Effector memory CD8-positive, alpha-beta T cell (primary cell): Measurements from ENCODE around the gene TSPAN16.
A peak's percentile ranks its signal among the peaks of the same experiment; 100 is the strongest.
"Not testable (repeated sequence)": the region's sequence is repeated elsewhere in the genome, so short reads cannot be mapped to it uniquely, and the experiment has no call there.

Source experiments
- ATAC-seq: fragments of 150-1000 bp; cut with Tn5 transposase; replicated peaks from 2 replicates; pipeline ENCODE4 v1.10.0; 2021; ENCODE audit warnings: mild to moderate bottlenecking, moderate library complexity
- DNase-seq, 3 experiments: peaks; one replicate each; pipeline ENCODE4 v3.0.0; 2021
- H3K27ac Mint-ChIP-seq, 2 donors: one replicate each; pipeline ENCODE4 v1.8.0; 2022; ENCODE audit warnings: mild to moderate bottlenecking in 2 of 2, mixed read lengths in 2 of 2, moderate library complexity in 2 of 2
- H3K27me3 Mint-ChIP-seq, 2 donors: one replicate each; pipeline ENCODE4 v1.8.0; 2022; ENCODE audit warnings: mixed read lengths in 2 of 2
- H3K36me3 Mint-ChIP-seq: one replicate; pipeline ENCODE4 v1.8.0; 2022; ENCODE audit warnings: mild to moderate bottlenecking, moderate library complexity, mixed read lengths; ENCODE audit not compliant: insufficient read depth
- H3K4me1 Mint-ChIP-seq, 2 donors: one replicate each; pipeline ENCODE4 v1.8.0; 2022; ENCODE audit warnings: low read depth in 2 of 2, mixed read lengths in 2 of 2
- H3K4me3 Mint-ChIP-seq, 2 donors: one replicate each; pipeline ENCODE4 v1.8.0; 2022; ENCODE audit warnings: mild to moderate bottlenecking in 2 of 2, mixed read lengths in 2 of 2, moderate library complexity in 2 of 2
- H3K9me3 Mint-ChIP-seq, 2 donors: one replicate each; pipeline ENCODE4 v1.8.0; 2022; ENCODE audit warnings: mixed read lengths in 2 of 2

TSPAN16 gene

DNA sequence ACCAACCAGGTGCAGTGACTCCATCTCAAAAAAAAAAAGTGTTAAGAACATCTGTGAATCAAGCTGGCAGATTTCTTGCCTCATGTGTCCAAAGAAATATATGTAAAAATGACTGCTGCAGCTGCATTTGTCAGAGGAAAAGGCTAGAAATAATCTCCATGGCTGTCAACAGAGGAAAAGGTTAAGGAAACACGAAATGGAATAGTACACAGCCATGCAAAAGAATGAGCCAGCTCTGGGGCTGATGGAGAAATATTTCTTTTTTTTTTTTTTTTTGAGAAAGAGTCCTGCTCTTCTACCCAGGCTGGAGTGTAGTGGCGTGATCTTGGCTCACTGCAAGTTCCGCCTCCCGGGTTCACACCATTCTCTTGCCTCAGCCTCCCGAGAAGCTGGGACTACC is 36.9 kb downstream of the TSPAN16 start:
- Mint-ChIP-seq H3K4me1 (peaks cover 6 to 8% of the 10 kb centered on the region in 2 donors), H3K27ac (no peak overlapping the region), H3K4me3 (no peak overlapping the region), H3K27me3 (no peaks in the 10 kb centered on the region), H3K9me3 (no peaks in the 10 kb centered on the region), H3K36me3 (peaks cover 48% of the 10 kb centered on the region)
- no peak for ATAC-seq
- DNase-seq: no peak

GRCh38 chr19:11333838-11334237 is 37.9 kb downstream of the TSPAN16 start:
- not testable (repeated sequence) for ATAC-seq, DNase-seq, H3K9me3 Mint-ChIP-seq, H3K27ac Mint-ChIP-seq, H3K4me3 Mint-ChIP-seq, H3K27me3 Mint-ChIP-seq
- H3K4me1 Mint-ChIP-seq: peaks cover 15 to 16% of the 10 kb centered on the region in 2 donors
- H3K36me3 Mint-ChIP-seq: peaks cover 48% of the 10 kb centered on the region

- ATAC-seq (no peak), DNase-seq (no peak)
- H3K27me3 Mint-ChIP-seq: no peaks in the 10 kb centered on the region
- H3K36me3 Mint-ChIP-seq: peaks cover 44% of the 10 kb centered on the region
- no peak overlapping the region for H3K27ac Mint-ChIP-seq
- peaks cover 21 to 22% of the 10 kb centered on the region in 2 donors for H3K4me1 Mint-ChIP-seq
- no peak overlapping the region for H3K4me3 Mint-ChIP-seq
- no peaks in the 10 kb centered on the region for H3K9me3 Mint-ChIP-seq
Measured at GRCh38 chr19:11335449-11336146, 39.6 kb downstream of the TSPAN16 start.

GRCh38 chr19:11337080-11337479 is 41.1 kb downstream of the TSPAN16 start:
- DNase-seq: no peak
- peak; percentile 25 for ATAC-seq
- H3K36me3 Mint-ChIP-seq: peaks cover 33% of the 10 kb centered on the region
- H3K4me3 Mint-ChIP-seq: peak overlapping the region in 1 of 2 donors; percentile 81
- peaks cover 21 to 22% of the 10 kb centered on the region in 2 donors for H3K4me1 Mint-ChIP-seq
- H3K9me3 Mint-ChIP-seq: no peaks in the 10 kb centered on the region
- no peaks in the 10 kb centered on the region for H3K27me3 Mint-ChIP-seq
- no peak overlapping the region for H3K27ac Mint-ChIP-seq

DNA sequence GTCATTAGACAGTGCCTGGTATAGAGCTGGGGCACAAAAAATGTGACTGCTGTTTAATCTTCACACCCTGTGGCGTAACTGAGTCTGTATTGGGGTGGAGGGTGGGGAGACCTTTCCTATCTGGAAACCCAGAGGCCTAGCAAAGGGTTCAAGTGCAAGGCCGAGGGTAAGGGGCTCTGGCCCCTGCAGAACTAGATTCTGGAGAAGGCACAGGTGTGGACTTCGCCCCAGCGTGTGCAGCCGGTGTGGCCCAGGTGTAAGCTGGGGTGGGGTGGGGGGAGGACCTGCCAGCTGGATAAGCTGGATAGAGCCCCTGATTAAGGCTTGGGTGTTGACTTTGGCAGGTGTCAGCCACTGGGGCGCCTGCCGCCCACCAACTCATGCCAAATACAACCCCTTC is 42.2 kb downstream of the TSPAN16 start:
- Mint-ChIP-seq H3K36me3 (peaks cover 23% of the 10 kb centered on the region), H3K27me3 (no peaks in the 10 kb centered on the region), H3K27ac (no peak overlapping the region), H3K9me3 (no peaks in the 10 kb centered on the region), H3K4me1 (peaks cover 21 to 23% of the 10 kb centered on the region in 2 donors), H3K4me3 (peak overlapping the region in 1 of 2 donors; percentile 81)
- no peak for ATAC-seq
- no peak for DNase-seq

GRCh38 chr19:11338569-11339253 is 42.8 kb downstream of the TSPAN16 start:
- DNase-seq: no peak
- Mint-ChIP-seq H3K27me3 (no peaks in the 10 kb centered on the region), H3K27ac (peak overlapping the region; percentile 72 to 84), H3K9me3 (no peaks in the 10 kb centered on the region), H3K36me3 (peaks cover 23% of the 10 kb centered on the region), H3K4me3 (peak overlapping the region; percentile 81 to 83), H3K4me1 (peaks cover 21 to 23% of the 10 kb centered on the region in 2 donors)
- ATAC-seq: no peak

GRCh38 chr19:11339254-11340098 is 43.5 kb downstream of the TSPAN16 start, which contains the start of gene RAB3D:
Gene RAB3D, minus strand, starts transcription at chr19:11339657. Its CDS starts 2,258 bp downstream, at chr19:11337399.
- no peaks in the 10 kb centered on the region for H3K9me3 Mint-ChIP-seq
- peak; percentile 90 for ATAC-seq
- H3K27ac Mint-ChIP-seq: peak within 1 kb of the TSS; percentile 72 to 84
- peaks cover 23% of the 10 kb centered on the region in 2 donors for H3K4me1 Mint-ChIP-seq
- peak; percentile 51 to 62 (median 55) for DNase-seq
- H3K27me3 Mint-ChIP-seq: no peaks in the 10 kb centered on the region
- peaks cover 20% of the 10 kb centered on the region for H3K36me3 Mint-ChIP-seq
- peak within 1 kb of the TSS; percentile 81 to 83 for H3K4me3 Mint-ChIP-seq

DNA sequence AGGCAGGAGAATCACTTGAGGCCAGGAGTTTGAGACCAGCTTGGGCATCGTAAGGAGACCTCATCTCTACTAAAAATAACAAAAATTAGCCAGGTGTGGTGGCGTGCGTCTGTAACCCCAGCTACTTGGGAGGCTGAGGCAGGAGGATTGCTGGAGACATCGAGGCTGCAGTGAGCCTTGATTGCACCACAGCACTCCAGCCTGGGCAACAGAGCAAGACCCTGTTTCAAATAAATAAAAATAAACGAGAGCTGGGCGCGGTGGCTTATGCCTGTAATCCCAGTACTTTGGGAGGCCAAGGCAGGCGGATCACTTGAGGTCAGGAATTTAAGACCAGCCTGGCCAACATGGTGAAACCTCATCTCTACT is 44.1 kb downstream of the TSPAN16 start:
- ATAC-seq, H3K9me3 Mint-ChIP-seq, DNase-seq, H3K27me3 Mint-ChIP-seq: not testable (repeated sequence)
- H3K4me1 Mint-ChIP-seq: peaks cover 24 to 27% of the 10 kb centered on the region in 2 donors
- H3K27ac Mint-ChIP-seq: peak overlapping the region; percentile 72 to 84
- peak overlapping the region; percentile 81 to 83 for H3K4me3 Mint-ChIP-seq
- H3K36me3 Mint-ChIP-seq: peaks cover 14% of the 10 kb centered on the region

- H3K27ac Mint-ChIP-seq: no peak overlapping the region
- no peaks in the 10 kb centered on the region for H3K9me3 Mint-ChIP-seq
- no peak for DNase-seq
- no peak overlapping the region for H3K4me3 Mint-ChIP-seq
- ATAC-seq: no peak
- peaks cover 16% of the 10 kb centered on the region for H3K36me3 Mint-ChIP-seq
- H3K27me3 Mint-ChIP-seq: no peaks in the 10 kb centered on the region
- peaks cover 40 to 47% of the 10 kb centered on the region in 2 donors for H3K4me1 Mint-ChIP-seq
Measured at GRCh38 chr19:11342429-11342828, 46.5 kb downstream of the TSPAN16 start.

DNA sequence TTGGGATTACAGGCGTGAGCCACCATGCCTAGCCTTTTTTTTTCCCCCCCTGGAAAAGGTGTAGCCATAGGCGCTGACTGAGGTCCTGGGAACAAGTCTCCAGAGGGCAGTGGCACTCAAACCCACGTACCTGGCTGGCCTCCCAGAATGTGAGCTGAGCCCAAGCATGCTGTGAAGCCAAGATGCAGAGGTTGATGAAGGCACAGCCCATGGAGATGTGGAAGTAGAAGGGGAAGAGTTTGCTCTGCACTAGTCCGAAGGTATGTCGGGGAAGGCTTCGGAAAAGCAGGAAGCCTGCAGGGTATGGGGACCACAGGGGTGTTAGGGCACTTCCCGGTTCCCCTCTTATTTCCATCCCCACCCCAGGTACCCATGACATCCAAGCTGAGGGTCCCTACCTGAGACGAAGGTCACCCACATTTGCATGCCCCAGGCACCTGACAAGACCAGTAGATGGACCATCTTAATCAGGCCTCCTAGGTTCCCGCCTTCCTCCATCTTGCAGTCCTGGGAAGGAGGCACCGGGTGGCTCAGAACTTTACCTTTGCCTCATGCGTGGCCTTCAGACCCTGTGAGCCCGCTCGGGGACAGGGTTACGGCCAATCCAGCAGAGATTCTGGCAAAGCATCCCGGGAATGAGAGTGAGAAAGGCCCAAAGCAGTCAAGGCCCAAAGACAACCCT is 49.3 kb downstream of the TSPAN16 start:
- H3K36me3 Mint-ChIP-seq: peaks cover 11% of the 10 kb centered on the region
- peak overlapping the region; percentile 96 to 97 for H3K4me3 Mint-ChIP-seq
- H3K4me1 Mint-ChIP-seq: peaks cover 25 to 31% of the 10 kb centered on the region in 2 donors
- peak overlapping the region; percentile 91 to 97 for H3K27ac Mint-ChIP-seq
- ATAC-seq (no peak), DNase-seq (no peak)
- no peaks in the 10 kb centered on the region for H3K9me3 Mint-ChIP-seq
- H3K27me3 Mint-ChIP-seq: no peaks in the 10 kb centered on the region

DNA sequence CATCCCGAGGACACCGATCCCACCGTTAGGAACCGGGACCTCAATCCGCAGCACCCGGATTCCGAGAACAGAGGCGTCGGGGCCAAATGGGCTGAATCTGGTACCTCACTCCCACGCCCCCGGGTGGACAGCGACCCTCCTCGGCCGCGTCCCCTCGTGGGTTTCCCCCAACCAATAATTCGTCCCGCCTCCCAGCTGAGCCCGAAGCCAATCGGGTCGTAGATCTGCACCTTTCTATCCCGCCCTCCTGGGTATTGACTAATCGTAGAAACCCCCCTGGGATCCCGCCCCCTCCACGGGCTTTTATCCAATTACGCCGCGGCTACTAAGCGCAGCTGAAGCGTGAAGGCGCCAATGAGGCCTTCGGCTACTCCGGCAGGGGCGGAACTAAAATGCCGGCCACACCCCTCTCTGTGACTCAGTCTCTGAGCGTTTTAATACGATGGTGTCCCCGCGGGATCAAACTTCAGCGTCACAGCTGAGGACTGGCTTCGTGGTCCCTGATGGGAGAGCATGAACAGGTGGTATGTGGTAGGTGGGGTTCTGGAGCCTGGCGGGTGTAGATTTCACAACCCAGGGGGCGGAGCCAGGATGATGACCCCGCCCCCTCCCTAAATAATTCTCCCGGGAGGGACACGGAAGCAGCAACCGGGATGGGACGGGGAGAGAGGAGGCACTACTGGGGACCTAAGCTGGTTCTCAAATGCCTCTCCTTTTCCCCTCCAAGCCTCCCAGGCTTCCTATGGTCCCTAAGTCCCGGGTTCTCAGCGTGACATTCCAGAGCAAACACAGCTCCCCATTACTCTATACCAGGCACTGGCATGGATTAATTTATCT is 50.4 kb downstream of the TSPAN16 start, which contains the start of the genes CCDC159 and TMEM205:
Gene CCDC159 (plus strand): TSS at position 416 of the 837 bp plus-strand sequence. CDS start 88 bp downstream, at position 504.
Gene TMEM205 (minus strand): TSS at position 165 of the 837 bp plus-strand sequence. CDS start 649 bp downstream, outside the sequence.
- ATAC-seq: peak; percentile 93
- peak; percentile 98 to 99 (median 98) for DNase-seq
- H3K4me1 Mint-ChIP-seq: peaks cover 25 to 31% of the 10 kb centered on the region in 2 donors
- no peaks in the 10 kb centered on the region for H3K9me3 Mint-ChIP-seq
- H3K27me3 Mint-ChIP-seq: no peaks in the 10 kb centered on the region
- peaks cover 11% of the 10 kb centered on the region for H3K36me3 Mint-ChIP-seq
- peak within 1 kb of the TSS; percentile 96 to 97 for H3K4me3 Mint-ChIP-seq
- H3K27ac Mint-ChIP-seq: peak within 1 kb of the TSS; percentile 91 to 97

GRCh38 chr19:11347546-11348039 is 51.6 kb downstream of the TSPAN16 start:
- Mint-ChIP-seq H3K27me3 (no peaks in the 10 kb centered on the region), H3K4me3 (peak overlapping the region; percentile 96 to 97), H3K27ac (peak overlapping the region; percentile 91 to 97), H3K9me3 (no peaks in the 10 kb centered on the region), H3K36me3 (peaks cover 11% of the 10 kb centered on the region), H3K4me1 (peaks cover 25 to 31% of the 10 kb centered on the region in 2 donors)
- ATAC-seq: no peak
- DNase-seq: no peak
